ENCODE results near the gene ADRA2A.

The ADRA2A gene

DNA sequence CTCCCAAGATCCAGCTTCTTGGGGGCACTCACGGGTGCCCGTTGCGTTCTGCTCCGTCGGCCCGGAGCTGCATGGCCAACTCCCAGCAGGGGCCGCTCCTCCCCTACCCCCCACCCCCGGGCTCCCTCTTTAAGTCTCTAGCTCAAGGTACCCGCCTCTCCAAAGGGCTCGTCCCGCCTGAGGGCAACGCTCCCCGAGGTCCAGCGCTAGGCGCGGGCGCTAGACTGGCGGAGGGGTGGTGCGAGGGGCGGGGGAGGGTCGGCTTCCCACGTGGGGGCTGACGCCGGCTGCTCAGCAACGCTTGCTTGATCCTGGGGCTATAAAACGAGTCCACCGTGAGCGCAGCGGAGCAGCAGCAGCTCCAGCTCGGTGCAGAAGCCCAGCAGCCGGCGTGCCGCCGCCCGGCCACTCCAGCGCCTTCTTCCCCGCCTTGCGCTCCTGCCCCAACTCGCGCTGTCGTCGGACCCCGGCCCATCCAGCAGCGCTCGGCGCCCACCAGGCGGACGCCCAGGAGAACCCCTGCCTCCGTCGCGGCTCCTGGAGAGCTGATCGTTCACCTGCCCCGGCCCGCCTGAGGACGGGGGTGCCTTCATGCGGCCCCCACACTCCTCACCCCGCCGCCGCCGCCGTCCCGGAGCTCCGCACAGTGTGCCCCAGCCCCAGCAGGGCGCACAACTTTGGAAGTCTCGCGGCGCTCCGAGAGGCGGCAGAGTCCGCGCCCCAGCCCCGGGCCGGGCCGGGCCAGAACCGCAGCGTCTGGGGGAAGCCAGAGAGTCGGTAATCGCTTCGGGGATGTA is at the start of gene ADRA2A:
Gene ADRA2A (plus strand): TSS at position 348 of the 797 bp plus-strand sequence. CDS start 968 bp downstream, outside the sequence.
- no peaks in the 10 kb centered on the region; the same call in 1 of the 2 replicates for H3K36me3 ChIP-seq (ENCODE audit: control insufficient read depth, insufficient read depth, low read length)
- H3K9me3 ChIP-seq (ENCODE audit: control insufficient read depth, insufficient read depth, low read length): 0 out of 2 replicates have a peak, but pooled peaks cover 2% of the 10 kb centered on the region
- H3K27ac ChIP-seq (ENCODE audit: low read depth, low read length): no peak within 1 kb of the TSS
- H3K9ac ChIP-seq (ENCODE audit: low read depth, low read length): no peak within 1 kb of the TSS
- H3K4me3 ChIP-seq (ENCODE audit: low read depth, low read length): peak within 1 kb of the TSS; percentile 71
- no peaks in the 10 kb centered on the region; the same call in 1 of the 2 replicates for H3K4me1 ChIP-seq (ENCODE audit: control insufficient read depth, insufficient read depth, low read length)
- peaks cover 54% of the 10 kb centered on the region for H3K27me3 ChIP-seq (ENCODE audit: control insufficient read depth, insufficient read depth, low read length)

DNA sequence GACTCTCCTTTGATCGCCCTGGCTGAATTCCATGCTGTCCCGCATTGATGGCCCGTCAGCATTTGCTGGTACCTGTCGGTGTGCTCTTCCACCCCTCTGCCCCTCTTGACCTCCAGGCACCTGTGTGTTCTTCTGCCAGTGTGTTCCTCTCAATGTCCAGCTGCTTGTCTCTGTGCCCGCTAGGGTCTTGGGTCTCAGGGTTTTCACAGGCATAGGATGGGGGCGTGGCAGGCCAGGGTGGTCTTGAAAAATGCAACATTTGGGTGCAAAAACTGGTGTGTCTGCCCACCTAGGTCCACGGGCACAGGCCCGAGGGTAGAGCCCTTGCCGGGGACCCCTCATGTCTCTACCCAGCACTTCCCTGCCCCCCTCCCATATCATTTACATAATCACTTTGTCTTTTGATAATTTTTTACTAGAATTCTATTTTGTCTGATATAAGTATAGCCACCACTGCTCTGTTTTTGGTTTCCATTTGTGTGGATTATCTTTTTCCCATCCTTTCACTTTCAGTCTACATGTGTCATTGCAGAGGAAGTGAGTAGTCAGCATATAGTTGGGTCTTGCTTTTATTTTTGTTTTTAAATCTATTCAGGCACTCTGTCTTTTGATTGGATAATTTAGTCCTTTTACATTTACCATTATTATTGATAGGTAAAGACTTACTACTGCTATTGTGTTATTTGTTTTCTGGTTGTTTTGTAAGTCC is 46.6 kb upstream of the ADRA2A start:
- Histone ChIP-seq H3K4me1 (ENCODE audit: control insufficient read depth, insufficient read depth, low read length) (no peaks in the 10 kb centered on the region), H3K36me3 (ENCODE audit: control insufficient read depth, insufficient read depth, low read length) (no peaks in the 10 kb centered on the region), H3K27ac (ENCODE audit: low read depth, low read length) (no peak overlapping the region), H3K9ac (ENCODE audit: low read depth, low read length) (no peak overlapping the region), H3K9me3 (ENCODE audit: control insufficient read depth, insufficient read depth, low read length) (peaks cover 5% of the 10 kb centered on the region; the same call in 1 of the 2 replicates), H3K4me3 (ENCODE audit: low read depth, low read length) (no peak overlapping the region), H3K27me3 (ENCODE audit: control insufficient read depth, insufficient read depth, low read length) (no peaks in the 10 kb centered on the region)

DNA sequence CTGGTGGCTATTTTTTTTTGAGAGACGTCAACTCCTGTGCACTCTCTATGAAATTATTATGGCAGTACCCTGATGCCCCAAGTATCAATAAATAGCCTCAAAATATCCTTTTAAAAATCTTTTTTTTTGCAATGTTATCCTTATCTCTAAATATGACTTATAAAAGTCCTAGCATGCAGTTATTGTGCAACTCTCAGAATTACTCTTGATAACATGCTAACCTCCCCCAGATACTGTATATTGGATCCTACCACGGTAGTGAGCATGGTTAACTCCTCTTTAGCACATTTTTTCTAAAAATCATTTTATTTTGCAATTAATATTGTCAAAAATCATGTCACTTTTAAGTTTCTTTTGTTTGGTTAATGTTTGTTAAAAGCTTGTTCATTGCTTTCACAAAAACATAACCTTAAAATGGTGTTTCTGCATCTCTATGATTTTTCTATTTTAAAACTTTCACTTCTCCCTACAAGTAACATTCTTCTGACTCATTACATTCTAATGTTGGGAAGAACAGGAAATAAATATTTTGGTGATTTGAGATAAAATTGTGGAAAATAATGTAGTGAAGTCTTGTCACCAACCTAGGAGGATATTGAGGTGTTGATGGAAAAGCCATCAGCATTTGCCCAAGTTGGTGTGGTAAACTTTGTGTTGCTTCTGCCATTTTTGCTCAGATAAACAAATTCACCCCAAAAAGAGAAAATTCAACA is 42.1 kb upstream of the ADRA2A start:
- no peak overlapping the region for H3K4me3 ChIP-seq (ENCODE audit: low read depth, low read length)
- H3K27ac ChIP-seq (ENCODE audit: low read depth, low read length): no peak overlapping the region
- no peak overlapping the region for H3K9ac ChIP-seq (ENCODE audit: low read depth, low read length)
- H3K27me3 ChIP-seq (ENCODE audit: control insufficient read depth, insufficient read depth, low read length): no peaks in the 10 kb centered on the region
- H3K9me3 ChIP-seq (ENCODE audit: control insufficient read depth, insufficient read depth, low read length): peaks cover 12% of the 10 kb centered on the region
- no peaks in the 10 kb centered on the region for H3K36me3 ChIP-seq (ENCODE audit: control insufficient read depth, insufficient read depth, low read length)
- H3K4me1 ChIP-seq (ENCODE audit: control insufficient read depth, insufficient read depth, low read length): no peaks in the 10 kb centered on the region

DNA sequence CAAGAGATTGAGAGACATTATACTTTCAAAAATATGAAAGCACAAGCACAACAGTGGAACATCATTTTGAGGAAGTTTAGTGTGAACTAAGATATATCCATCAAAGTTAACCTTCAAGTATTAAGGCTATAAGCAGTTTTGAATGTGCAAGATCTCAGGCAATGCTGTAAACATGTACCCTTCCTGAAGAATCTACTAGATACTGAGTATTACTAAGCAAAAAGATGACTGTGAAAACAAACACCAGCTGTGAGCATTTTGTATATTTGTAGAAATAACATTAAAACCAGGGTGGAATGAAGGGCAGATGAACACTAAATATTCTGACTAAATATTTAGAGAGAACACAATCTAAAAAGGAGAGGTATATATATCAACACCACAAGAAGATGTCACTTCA is 41.3 kb upstream of the ADRA2A start:
- Histone ChIP-seq H3K9me3 (ENCODE audit: control insufficient read depth, insufficient read depth, low read length) (peaks cover 16% of the 10 kb centered on the region), H3K27ac (ENCODE audit: low read depth, low read length) (no peak overlapping the region)

DNA sequence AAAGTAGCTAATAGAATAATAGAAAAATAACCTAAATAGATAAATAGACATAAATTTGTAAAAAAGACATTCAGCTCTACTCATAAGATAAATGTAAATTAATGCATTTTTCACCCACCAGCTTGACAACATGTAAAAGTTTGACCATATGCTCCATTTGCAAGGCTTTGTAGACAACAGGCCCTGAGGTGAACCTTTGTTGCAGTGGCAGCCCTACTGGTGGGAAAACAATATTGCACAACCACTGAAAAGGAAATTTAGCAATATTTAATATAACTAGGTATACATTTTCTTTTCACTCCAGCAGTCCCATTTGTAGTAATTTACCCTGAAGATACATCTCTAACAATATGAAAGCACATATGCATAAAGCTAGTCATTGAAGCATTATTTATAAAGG is 39.0 kb upstream of the ADRA2A start:
- Histone ChIP-seq H3K9me3 (ENCODE audit: control insufficient read depth, insufficient read depth, low read length) (peaks cover 26% of the 10 kb centered on the region), H3K4me3 (ENCODE audit: low read depth, low read length) (no peak overlapping the region), H3K36me3 (ENCODE audit: control insufficient read depth, insufficient read depth, low read length) (no peaks in the 10 kb centered on the region), H3K27me3 (ENCODE audit: control insufficient read depth, insufficient read depth, low read length) (no peaks in the 10 kb centered on the region), H3K27ac (ENCODE audit: low read depth, low read length) (no peak overlapping the region), H3K9ac (ENCODE audit: low read depth, low read length) (no peak overlapping the region), H3K4me1 (ENCODE audit: control insufficient read depth, insufficient read depth, low read length) (no peaks in the 10 kb centered on the region)

More for the DNA sequence above, 41.3 kb upstream of the ADRA2A start:
- Histone ChIP-seq H3K36me3 (ENCODE audit: control insufficient read depth, insufficient read depth, low read length) (no peaks in the 10 kb centered on the region), H3K4me3 (ENCODE audit: low read depth, low read length) (no peak overlapping the region), H3K9ac (ENCODE audit: low read depth, low read length) (no peak overlapping the region), H3K4me1 (ENCODE audit: control insufficient read depth, insufficient read depth, low read length) (no peaks in the 10 kb centered on the region), H3K27me3 (ENCODE audit: control insufficient read depth, insufficient read depth, low read length) (no peaks in the 10 kb centered on the region)

DNA sequence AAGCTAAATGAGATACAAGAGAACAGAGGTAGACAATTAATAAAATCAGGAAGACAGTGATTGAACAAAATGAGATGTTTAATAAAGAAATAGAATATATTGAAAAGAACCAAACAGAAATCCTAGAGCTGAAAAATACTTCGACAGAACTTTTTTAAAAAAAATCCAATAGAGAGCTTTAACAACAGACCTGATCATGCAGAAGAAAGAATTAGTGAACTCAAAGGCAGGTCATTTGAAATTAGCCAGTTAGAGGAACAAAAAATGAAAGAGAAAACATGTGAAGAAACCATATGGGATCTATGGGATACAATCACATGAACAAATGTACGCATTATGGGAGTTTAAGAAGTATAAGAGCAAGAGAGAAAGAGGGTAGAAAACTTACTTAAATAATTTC is 37.3 kb upstream of the ADRA2A start:
- H3K27ac ChIP-seq (ENCODE audit: low read depth, low read length): no peak overlapping the region
- H3K9ac ChIP-seq (ENCODE audit: low read depth, low read length): no peak overlapping the region
- H3K9me3 ChIP-seq (ENCODE audit: control insufficient read depth, insufficient read depth, low read length): peaks cover 26% of the 10 kb centered on the region
- no peak overlapping the region for H3K4me3 ChIP-seq (ENCODE audit: low read depth, low read length)
- no peaks in the 10 kb centered on the region for H3K27me3 ChIP-seq (ENCODE audit: control insufficient read depth, insufficient read depth, low read length)
- no peaks in the 10 kb centered on the region for H3K36me3 ChIP-seq (ENCODE audit: control insufficient read depth, insufficient read depth, low read length)
- H3K4me1 ChIP-seq (ENCODE audit: control insufficient read depth, insufficient read depth, low read length): no peaks in the 10 kb centered on the region

DNA sequence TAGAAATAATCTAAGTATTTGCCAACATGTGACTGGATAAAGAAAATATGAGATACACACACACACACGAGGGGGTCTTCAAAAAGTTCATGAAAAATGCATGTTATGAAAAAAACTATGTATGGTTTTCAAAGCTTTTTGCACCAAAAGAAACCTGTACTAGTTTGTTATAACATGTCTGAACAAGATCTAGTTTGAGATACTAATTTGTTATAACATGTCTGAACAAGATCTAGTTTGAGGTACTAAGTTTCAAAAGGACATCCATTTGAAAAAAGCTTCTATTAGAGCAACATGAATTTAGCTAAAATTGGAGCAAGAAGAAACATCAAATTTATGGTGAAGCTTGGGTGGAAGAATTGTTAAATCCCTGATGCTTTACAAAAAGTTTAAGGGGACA is 19.8 kb upstream of the ADRA2A start:
- Histone ChIP-seq H3K9me3 (ENCODE audit: control insufficient read depth, insufficient read depth, low read length) (peaks cover 23% of the 10 kb centered on the region), H3K4me1 (ENCODE audit: control insufficient read depth, insufficient read depth, low read length) (no peaks in the 10 kb centered on the region), H3K4me3 (ENCODE audit: low read depth, low read length) (no peak overlapping the region), H3K9ac (ENCODE audit: low read depth, low read length) (no peak overlapping the region), H3K36me3 (ENCODE audit: control insufficient read depth, insufficient read depth, low read length) (no peaks in the 10 kb centered on the region), H3K27ac (ENCODE audit: low read depth, low read length) (no peak overlapping the region), H3K27me3 (ENCODE audit: control insufficient read depth, insufficient read depth, low read length) (no peaks in the 10 kb centered on the region)

DNA sequence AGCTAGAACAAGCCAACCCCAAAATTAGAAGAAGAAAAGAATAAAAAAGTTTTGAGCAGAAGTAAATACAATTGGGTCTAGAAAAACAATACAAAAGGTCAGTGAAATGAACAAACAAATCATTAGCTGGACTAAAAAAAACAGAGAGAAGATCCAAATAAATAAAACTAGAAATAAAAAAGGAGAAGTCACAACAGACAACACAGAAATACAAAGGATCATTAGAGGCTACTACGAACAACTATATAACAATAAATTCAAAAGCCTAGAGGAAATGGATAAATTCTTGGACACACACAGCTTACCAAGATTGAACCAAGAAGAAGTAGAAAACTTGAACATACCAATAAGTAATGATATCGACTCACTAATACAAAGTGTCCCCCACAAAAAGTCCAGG is 13.4 kb upstream of the ADRA2A start:
- no peaks in the 10 kb centered on the region for H3K4me1 ChIP-seq (ENCODE audit: control insufficient read depth, insufficient read depth, low read length)

DNA sequence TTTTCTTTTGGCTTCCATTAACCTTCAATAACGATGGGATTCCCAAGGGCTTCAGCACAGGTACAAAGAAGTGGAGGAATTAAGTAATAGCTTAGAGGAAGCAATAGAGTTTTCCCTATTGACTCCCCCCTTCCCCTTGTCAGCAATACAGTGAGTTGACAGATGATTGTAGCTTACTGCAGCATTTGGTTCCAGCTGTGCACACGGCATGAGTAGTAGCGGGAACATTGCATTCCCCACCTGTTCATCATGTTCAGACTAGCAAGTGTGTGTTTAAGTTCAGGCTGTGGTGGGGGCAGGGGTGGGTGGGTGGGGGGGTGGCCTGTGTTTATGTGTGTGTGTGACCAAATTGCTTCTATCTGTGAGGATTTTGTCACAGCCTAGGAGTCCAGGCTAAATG is 4.6 kb upstream of the ADRA2A start:
- Histone ChIP-seq H3K4me3 (ENCODE audit: low read depth, low read length) (no peak overlapping the region), H3K4me1 (ENCODE audit: control insufficient read depth, insufficient read depth, low read length) (no peaks in the 10 kb centered on the region), H3K27ac (ENCODE audit: low read depth, low read length) (no peak overlapping the region), H3K36me3 (ENCODE audit: control insufficient read depth, insufficient read depth, low read length) (no peaks in the 10 kb centered on the region), H3K9ac (ENCODE audit: low read depth, low read length) (no peak overlapping the region), H3K27me3 (ENCODE audit: control insufficient read depth, insufficient read depth, low read length) (peaks cover 21% of the 10 kb centered on the region), H3K9me3 (ENCODE audit: control insufficient read depth, insufficient read depth, low read length) (no peaks in the 10 kb centered on the region)

More for the DNA sequence above, 13.4 kb upstream of the ADRA2A start:
- Histone ChIP-seq H3K36me3 (ENCODE audit: control insufficient read depth, insufficient read depth, low read length) (no peaks in the 10 kb centered on the region), H3K9me3 (ENCODE audit: control insufficient read depth, insufficient read depth, low read length) (no peaks in the 10 kb centered on the region), H3K27me3 (ENCODE audit: control insufficient read depth, insufficient read depth, low read length) (no peaks in the 10 kb centered on the region), H3K27ac (ENCODE audit: low read depth, low read length) (no peak overlapping the region), H3K9ac (ENCODE audit: low read depth, low read length) (no peak overlapping the region), H3K4me3 (ENCODE audit: low read depth, low read length) (no peak overlapping the region)

DNA sequence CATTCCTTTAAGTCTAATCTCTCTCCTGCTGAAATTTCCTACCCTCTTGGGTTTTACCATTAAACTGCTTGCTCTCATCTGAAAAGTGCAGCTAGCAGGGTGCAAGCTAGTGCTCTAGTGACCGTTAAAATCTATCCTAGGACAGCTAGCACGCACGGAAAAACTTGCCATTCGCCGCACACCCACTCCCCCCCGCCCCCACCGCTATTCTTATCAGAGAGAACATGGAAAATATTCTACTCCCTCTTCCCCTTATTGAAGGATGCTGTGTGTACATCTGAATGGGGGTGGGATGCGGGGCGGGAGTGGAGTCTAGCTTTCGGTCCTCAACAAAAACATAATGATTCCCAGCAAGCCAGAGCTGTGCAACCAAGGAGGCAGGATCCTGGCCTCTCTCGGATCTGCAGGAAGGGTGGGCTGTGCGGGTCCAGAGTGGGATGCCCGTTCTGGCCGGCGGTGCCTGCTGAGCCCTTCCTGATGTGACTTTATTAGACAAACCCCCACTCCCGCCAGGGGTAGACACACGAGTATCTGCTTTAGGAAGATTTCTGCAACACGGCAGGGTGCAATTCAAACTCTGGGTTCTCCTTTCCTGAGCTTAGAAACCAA is 1.1 kb upstream of the ADRA2A start:
- Histone ChIP-seq H3K9ac (ENCODE audit: low read depth, low read length) (no peak overlapping the region), H3K9me3 (ENCODE audit: control insufficient read depth, insufficient read depth, low read length) (0 out of 2 replicates have a peak, but pooled peaks cover 2% of the 10 kb centered on the region), H3K4me3 (ENCODE audit: low read depth, low read length) (peak overlapping the region; percentile 71), H3K27ac (ENCODE audit: low read depth, low read length) (no peak overlapping the region), H3K36me3 (ENCODE audit: control insufficient read depth, insufficient read depth, low read length) (no peaks in the 10 kb centered on the region; the same call in 1 of the 2 replicates), H3K4me1 (ENCODE audit: control insufficient read depth, insufficient read depth, low read length) (no peaks in the 10 kb centered on the region; the same call in 1 of the 2 replicates), H3K27me3 (ENCODE audit: control insufficient read depth, insufficient read depth, low read length) (peaks cover 54% of the 10 kb centered on the region)
